GM12864 (cell line): ENCODE results near the gene BCORL1.
A peak's percentile ranks its signal among the peaks of the same experiment; 100 is the strongest.

Experiments
- DNase-seq: peaks from one replicate; pipeline ENCODE4 v3.0.0-alpha.2; 2011; ENCODE audit warnings: low read depth
- H3K4me3 ChIP-seq: 2 replicates; pipeline ENCODE4 v1.5.1; 2011; ENCODE audit warnings: mild to moderate bottlenecking, low read depth, low read length, control low read depth
- TF ChIP-seq, protein P1 (sequence below): IDR thresholded peaks from 2 replicates; pipeline ENCODE4 v1.5.1; 2011; ENCODE audit warnings: low read depth, mild to moderate bottlenecking, moderate library complexity, low read length, control low read depth, inconsistent platforms; ENCODE audit errors: missing control alignments

BCORL1 gene

GRCh38 chrX:129938081-129938480 lies 44.4 kb upstream of the BCORL1 start:
- H3K4me3 ChIP-seq, result no peak overlapping the region
- DNase-seq, result no peak
- TF ChIP-seq, protein P1, sequence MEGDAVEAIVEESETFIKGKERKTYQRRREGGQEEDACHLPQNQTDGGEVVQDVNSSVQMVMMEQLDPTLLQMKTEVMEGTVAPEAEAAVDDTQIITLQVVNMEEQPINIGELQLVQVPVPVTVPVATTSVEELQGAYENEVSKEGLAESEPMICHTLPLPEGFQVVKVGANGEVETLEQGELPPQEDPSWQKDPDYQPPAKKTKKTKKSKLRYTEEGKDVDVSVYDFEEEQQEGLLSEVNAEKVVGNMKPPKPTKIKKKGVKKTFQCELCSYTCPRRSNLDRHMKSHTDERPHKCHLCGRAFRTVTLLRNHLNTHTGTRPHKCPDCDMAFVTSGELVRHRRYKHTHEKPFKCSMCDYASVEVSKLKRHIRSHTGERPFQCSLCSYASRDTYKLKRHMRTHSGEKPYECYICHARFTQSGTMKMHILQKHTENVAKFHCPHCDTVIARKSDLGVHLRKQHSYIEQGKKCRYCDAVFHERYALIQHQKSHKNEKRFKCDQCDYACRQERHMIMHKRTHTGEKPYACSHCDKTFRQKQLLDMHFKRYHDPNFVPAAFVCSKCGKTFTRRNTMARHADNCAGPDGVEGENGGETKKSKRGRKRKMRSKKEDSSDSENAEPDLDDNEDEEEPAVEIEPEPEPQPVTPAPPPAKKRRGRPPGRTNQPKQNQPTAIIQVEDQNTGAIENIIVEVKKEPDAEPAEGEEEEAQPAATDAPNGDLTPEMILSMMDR, result no peak

- TF ChIP-seq, protein P1, result no peak
- no peak overlapping the region for H3K4me3 ChIP-seq
- no peak for DNase-seq
These were observed 42.4 kb upstream of the BCORL1 start for GRCh38 chrX:129939986-129940385.

- no peak for DNase-seq
- H3K4me3 ChIP-seq, result no peak overlapping the region
- TF ChIP-seq, protein P1, result no peak
These were observed 41.7 kb upstream of the BCORL1 start for GRCh38 chrX:129940721-129941120.

- TF ChIP-seq, protein P1, result no peak
- DNase-seq, result no peak
- H3K4me3 ChIP-seq, result no peak overlapping the region
These were observed 37.3 kb upstream of the BCORL1 start for GRCh38 chrX:129945131-129945530.

- TF ChIP-seq, protein P1, result no peak
- no peak for DNase-seq
- H3K4me3 ChIP-seq, result peak overlapping the region; percentile 38
These were observed 29.1 kb upstream of the BCORL1 start for GRCh38 chrX:129953334-129953648.

GRCh38 chrX:129953881-129954280 lies 28.6 kb upstream of the BCORL1 start:
- DNase-seq, result no peak
- TF ChIP-seq, protein P1, result no peak
- no peak overlapping the region for H3K4me3 ChIP-seq

GRCh38 chrX:129954804-129955203 lies 27.6 kb upstream of the BCORL1 start:
- TF ChIP-seq, protein P1, result no peak
- no peak for DNase-seq
- H3K4me3 ChIP-seq, result no peak overlapping the region
